NCI-H345 treated with DMSO at 0.1 percent for 48 hours (cell line): ENCODE data around the gene TMEM116.
"Not testable (repeated sequence)": the region's sequence is repeated elsewhere in the genome, so short reads cannot be mapped to it uniquely, and the experiment has no call there.

Experiments
- DNase-seq: peaks from one replicate; lab custom pipeline; 2025; ENCODE audit not compliant: unreplicated experiment; lab: John Stamatoyannopoulos, UW

TMEM116 gene

DNA sequence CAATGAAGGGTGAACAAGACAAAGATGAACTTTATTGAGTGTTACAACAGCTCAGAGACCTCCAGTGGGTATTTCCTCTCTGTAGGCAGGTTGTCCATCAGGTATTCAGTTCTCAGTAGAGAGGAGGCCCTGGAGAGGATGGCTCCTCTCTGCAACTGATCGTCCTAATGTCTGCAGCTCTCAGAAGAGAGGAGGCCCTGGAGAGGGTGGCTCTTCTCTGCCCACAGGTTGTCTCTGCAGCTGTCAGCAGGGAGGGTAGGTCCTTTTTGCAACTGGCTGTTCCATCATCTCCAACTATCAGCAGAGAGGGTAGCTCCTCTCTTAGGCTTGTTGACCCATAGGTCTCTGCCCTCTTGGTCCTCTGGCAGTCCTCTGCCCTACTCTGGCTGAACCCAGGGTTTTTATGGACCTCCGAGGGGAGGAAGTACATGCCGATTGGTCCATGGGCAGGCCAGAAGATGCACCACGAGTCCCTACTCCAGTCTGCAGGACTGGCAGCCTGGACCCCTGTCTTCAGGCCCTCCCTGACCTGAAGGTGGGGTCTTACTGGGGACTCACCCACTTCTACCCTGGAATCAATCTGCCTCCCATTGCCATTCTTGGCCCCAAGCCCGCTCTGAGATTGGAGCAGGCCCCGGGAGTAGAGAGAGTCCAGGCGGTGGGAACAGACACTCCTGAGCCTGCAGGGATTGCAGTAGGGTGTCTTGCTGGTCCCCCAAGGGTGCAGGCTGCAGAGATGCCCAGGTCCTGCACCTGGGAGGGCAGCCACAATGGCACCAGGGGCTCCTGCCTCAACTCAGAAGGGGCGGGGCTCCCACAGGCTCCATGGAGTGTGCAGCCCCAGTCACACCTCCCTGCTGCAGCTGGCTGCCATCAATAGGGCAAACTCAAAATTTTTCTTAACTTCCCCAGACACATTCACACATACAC lies 2.3 kb downstream of the TMEM116 start:
- no peak for DNase-seq

DNA sequence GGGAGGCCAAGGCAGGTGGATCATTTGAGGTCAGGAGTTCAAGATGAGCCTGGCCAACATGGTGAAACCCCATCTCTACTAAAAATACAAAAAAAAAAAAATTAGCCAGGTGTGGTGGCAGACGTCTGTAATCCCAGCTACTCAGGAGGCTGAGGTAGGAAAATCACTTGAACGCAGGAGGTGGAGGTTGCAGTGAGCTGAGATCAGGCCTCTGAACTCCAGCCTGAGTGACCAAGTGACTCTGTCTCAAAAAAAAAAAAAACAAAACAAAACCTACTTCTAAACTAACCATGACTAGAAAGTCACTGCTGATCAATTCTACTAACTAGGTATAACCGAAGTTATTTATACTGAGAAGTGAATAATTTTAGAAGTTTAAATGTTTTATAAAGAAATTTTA lies 3.4 kb downstream of the TMEM116 start:
- DNase-seq = not testable (repeated sequence)

DNA sequence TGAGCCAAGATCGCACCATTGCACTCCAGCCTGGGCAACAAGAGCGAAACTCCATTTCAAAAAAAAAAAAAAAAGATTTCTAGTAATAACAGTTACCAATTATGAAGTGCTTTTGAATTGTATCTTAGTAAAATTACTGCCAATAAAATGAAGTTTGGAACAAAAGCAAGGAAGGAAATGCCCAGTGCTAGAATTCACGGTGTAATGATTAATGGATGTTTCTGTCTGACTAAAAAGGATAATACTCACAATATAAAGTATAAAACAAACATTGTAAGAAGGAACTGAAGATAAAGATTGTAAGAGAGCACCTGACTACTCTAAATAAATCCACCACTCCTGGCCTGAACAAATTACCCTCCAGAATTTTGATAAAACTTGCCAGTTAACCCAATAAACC lies 4.0 kb downstream of the TMEM116 start:
- no peak for DNase-seq

DNA sequence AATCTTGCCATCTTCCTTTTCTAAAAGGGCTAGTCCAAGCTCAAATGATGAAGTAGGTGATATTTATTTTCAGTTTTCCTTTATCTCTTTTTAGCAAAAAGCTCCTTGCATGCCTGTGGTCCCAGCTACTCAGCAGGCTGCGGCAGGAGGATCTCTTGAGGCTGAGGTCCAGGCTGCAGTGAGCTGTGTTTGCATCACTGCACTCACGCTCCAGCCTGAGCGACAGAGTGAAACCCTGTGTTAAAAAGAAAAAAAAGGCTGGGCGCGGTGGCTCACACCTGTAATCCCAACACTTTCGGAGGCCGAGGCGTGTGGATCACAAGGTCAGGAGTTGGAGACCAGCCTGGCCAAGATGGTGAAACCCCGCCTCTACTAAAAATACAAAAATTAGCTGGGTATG lies 5.0 kb downstream of the TMEM116 start:
- no peak for DNase-seq

DNA sequence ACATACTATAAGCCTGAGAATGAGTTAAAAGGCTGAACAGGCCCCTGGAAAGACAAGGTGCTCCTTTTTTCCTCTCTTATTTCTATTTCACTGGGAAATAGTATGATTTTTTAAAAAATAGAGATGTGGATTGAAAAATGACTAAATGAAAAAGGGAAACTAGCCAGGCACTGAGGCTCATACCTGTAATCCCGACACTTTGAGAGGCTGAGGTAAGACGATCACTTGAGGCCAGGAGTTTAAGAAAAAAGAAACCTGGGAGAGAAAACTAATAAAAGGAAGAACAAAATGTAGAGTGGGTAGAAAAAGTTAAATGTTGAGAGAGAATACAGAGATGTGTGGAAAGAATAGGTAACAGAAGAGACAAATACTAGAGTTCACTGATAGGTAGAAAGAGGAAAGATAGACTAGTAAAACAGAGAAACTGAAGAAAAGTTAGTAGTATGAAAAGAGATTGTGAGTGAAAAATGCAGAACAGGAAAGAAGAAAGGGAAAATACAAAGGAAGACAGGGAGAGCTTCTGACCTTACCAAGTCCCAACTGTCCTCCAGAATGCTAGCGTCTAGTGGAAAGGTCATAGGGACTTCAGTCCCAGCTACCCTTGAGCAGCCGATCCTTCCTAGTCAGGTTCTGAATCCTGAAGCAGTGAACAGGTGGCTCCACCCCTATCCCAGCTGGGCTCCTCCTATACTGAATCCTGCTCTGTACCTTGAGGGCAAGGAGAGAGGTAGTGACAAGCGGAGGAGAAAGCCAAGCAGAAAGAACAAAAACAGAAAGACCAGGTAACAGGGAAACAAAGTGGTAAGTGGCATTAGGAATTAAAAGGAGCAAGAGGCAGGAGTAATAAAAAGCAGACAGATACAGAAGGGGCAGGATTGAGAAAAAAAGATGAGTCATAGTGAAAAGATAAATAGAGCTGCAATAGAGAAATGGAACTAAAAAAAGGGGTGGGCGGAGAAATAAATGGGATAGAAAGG lies 7.3 kb downstream of the TMEM116 start:
- DNase-seq = no peak

DNA sequence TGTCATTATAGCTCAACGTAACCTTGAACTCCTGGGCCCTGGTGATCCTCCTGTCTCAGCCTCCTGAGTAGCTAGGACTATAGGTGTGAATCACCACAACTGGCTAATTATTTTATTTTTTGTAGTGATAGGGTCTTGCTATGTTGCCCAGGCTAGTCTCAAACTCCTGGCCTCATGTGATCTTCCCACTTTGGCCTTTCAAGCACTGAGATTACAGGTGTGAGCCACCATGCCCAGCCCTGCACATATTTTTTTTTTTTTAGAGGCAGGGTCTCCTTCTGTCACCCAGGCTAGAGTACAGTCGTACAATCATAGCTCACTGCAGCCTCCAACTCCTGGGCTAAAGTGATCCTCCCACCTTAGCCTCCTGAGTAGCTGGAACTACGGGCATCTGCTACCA lies 8.9 kb downstream of the TMEM116 start:
- no peak for DNase-seq

DNA sequence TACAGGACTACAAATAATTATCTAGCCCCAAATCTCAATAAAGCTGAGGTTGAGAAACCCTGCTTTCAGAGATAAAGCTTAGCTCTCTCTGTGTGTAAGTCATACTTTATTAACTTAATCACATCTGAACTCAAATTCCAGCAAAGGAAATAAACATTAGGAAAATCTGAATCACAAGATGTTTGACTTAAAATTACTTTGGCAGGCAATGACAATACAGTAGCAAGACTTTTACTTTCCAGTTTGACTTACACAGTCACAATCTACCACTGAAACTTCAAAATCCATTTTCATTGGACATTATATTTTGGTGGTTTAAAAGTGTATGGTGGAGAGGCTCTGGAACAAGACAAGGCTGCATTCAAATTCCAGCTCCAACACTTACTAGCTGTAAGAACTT lies 11.4 kb downstream of the TMEM116 start:
- DNase-seq = no peak

DNA sequence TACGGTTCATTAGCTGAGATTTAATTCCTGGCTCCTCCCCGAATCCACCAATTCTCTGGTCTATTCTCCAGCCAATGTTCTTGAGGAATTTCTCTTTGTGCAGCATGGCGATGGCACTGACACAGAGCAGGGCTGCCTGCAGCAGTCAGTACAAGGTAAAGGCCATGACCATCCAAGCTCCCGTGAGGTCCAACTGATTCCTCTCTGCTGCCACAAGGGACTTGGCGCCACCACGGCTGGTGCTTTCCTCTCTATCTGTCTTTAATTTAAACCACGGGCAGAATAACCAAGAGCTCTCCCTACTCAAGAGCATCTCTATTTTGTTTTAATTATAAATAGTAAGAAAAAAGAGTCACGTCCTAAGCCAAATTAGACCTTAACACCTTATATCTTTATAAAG lies 12.1 kb downstream of the TMEM116 start:
- DNase-seq = no peak

DNA sequence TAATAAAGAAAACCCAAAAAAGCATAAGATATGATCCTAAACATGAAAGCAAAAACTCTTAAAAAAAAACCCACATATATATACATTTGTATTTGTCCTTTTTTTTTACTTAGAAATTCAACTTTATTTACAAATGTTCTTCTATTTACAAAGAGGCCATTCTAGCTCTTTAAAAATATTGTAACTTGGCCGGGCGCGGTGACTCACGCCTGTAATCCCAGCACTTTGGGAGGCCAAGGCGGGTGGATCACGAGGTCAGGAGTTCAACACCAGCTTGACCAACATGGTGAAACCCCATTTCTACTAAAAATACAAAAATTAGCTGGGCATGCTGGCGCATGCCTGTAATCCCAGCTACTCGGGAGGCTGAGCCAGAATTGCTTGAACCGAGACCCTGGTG lies 13.8 kb downstream of the TMEM116 start:
- not testable (repeated sequence) for DNase-seq

DNA sequence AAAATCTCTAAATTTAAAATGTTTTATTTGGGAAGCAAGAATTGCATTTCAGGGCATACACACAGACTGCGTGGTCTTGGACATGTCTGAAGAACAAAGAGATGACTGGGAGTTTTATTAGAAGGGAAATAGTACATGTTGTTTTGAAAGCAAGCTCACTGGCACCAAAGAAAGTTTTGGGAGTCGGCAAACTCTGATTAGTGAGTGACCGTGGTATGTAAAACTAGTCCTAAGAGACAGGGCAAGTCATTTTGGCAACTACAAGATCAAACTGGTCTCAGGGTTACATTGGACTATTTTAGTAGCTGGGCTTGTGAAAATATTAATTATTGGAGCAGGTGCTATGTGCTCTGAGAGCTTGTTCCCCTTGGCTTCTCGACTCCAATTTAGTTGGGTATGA lies 14.9 kb downstream of the TMEM116 start:
- no peak for DNase-seq

DNA sequence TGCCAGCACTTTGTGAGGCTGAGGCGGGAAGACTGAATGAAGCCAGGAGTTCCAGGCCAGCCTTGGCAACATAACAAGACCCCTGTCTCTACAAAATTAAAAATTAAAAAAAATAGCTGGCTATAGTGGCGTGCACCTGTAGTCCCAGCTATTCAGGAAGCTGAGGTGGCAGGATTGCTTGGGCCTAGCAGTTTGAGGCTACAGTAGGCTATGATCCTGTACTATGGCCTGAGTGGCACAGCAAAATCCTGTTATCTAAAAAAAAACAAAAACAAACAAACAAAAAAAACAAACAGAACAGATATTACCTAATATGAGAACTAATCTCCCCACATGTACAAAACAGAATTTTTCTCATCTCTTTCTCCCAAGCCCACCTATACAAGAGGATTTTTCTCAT lies 15.7 kb downstream of the TMEM116 start:
- no peak for DNase-seq

DNA sequence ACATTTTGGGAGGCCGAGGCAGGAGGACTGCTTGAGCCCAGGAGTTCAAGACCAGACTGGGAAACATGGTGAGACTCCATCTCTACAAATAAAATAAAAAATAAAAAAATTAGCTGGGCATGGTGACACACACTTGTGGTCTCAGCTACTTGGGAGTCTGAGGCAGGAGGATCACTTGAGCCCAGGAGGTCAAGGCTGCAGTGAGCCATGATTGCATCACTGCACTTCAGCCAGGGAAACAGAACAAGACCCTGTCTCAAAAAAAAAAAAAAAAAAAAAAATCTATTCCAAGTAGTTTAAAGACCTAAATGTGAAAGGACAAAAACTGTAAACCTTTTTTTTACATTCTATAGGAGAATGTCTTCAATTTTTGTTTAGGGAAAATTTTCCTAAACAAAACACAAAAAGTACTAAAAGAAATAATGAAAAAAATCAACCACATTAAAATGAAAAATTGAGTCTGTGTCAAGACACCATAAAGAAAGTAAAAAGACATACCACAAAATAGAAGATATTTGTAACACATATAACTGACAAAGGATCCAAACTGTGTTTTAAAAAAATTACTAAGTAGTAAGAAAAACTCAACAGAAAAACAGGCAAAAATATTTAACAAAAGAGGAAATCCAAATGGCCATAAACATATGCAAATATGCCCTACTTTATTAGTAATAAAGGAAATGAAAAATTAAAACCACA lies 17.0 kb downstream of the TMEM116 start:
- no peak for DNase-seq

DNA sequence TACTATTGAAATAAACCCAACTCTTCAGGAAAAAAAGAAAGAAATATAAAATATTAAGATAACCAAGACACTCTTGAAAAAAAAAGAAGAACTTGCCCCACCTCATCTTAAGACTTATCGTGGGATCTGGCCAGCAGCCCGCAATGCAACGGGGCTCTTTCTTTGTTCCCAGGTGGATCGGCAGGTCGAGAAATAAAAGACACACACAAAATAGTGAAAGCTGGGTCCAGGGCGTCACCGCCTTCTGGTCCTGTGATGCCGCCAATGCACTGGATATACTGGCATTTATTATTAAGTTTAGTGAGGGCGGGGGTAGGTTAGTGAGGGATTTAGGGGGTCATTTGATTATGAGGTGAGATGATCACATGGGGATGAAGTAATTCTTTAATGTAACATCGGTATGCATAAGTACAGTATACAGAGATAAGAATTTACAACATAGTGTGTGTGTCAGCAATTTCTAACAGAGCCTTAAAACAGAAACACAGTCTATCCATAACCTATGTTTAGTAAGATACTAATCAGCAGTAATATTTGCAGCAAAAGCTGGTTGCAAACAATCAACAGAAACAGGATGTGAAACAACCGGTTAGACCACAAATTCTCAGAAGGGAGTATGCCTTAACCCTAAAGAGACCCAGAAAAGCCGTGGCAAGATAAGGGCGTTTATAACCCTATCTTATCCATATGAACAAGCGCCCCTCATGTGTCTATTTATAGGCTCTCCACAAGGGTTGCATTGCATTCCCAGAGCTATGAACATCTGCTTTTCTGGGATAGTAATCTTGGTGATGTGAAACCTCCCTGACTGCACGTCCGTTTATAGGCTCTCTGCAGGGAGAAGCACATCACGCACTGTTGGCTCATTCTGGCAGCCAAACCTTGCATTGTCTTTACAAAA lies 18.5 kb downstream of the TMEM116 start:
- not testable (repeated sequence) for DNase-seq

DNA sequence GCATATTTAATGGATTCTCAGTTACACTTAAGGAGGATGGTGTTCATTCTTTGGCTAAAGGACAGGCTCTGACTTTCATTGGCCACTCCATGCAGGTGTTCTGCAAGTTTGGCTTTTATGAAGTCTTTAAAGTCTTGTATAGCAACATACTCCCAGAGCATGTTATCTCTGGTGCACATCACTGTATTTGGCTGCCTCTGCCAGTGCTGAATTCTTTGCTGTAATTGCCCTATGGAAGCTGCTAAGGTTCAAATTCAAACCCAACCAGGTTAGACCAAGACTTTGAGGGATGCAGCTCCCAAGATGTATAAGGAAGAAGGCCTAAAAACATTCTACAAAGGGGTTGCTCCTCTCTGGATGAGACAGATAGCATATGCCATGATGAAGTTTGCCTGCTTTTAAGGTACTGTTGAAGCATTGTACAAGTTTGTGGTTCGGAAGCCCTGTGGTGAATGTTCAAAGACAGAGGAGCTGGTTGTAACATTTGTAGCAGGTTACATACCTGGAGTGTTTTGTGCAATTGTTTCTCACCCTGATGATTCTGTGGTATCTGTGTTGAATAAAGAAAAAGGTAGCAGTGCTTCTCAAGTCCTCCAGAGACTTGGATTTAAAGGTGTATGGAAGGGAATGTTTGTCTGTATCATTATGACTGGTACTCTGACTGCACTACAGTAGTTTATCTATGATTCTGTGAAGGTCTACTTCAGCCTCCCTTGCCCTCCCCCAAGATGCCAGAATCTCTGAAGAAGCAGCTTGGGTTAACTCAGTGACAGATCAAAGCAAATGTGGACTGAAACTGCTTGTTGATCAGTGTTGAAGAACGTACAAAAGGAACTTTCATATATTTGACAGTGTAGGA lies 19.4 kb downstream of the TMEM116 start:
- no peak for DNase-seq

DNA sequence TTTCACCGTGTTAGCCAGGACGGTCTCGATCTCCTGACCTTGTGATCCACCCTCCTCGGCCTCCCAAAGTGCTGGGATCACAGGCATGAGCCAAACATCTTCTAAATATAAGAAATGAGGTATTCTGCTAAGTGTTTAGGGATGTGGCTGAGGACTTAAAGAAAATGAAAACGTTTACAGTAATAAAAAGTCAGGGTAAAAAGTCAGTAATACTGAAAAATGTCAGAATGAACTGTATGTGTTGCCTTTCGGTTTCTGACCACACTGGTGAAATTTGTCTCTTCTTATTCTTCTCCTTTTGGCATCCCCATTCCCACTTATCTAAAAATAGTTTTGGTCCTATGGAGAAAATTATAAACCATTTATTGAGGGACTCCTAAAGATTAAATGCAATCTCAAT lies 20.5 kb downstream of the TMEM116 start:
- no peak for DNase-seq

DNA sequence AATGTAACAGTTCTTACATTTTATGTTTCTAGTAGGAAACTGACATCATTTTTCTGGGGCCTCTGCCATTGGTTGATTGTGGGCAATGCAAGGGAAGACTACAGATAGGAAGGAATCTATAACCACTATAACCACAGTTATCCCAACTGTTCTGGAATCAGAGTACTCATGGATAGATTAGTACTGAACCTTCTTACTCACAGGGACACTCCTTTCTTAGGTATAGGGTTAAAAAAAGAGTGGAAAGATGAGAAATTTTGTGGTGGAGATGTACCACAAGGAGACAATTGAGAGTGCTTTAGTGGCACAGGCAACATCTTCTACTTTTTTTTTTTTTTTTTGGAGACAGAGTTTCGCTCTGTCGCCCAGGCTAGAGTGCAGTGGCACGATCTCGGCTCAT lies 21.0 kb downstream of the TMEM116 start:
- DNase-seq = no peak

DNA sequence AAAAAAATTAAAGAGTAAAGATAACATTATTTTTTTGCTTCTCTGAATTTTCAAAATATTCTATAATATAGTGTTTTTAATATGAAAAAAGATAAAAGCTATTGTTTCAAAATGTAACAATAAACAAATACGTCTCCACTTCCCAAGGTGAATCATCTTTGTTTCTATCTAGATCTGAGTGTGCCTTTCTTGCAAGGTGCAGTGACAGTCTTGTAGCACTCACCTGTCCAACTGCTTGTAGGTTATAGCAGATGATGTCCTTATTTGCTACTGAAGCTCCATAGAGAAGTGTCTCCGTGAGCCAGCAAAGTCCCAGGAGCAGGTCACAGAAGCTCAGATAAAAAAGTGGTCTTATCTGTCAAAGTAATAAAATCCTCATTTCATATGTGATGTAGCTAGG lies 21.4 kb downstream of the TMEM116 start:
- DNase-seq = no peak

DNA sequence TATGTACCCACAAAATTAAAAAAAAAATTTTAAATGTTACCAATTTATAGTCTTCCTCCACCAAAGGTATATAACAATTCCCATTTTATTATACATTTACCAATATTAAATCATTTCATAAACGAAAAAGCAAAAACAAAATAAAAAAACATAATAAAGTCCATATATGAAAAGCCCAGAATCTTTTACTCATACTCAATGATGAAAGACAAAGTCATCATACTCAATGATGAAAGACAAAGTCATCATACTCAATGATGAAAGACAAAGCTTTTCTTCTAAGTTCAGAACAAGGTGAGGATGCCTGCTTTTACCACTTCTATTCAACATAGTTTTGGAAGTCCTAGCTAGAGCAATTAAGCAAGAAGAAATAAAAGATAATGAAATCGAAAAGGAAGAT lies 28.1 kb downstream of the TMEM116 start:
- DNase-seq = no peak

DNA sequence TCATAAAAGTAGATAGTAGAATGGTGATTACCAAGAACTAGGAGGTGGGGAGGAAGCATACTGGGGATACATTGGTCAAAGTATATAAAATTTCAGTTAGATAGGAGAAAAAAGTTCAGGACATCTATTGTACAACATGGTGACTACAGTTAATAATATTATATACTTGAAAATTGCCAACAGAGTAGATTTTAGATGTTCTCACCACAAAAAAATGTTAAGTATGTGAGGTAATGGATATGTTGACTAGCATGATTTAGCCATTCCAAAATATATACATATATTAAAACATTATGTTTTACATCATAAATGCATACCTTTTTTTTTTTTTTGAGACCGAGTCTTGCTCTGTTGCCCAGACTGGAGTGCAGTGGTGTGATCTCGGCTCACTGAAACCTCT lies 31.0 kb downstream of the TMEM116 start:
- DNase-seq = no peak
